Measurements from ENCODE around the gene WARS2.

Gene WARS2

GRCh38 chr1:119083980-119084379, 56.5 kb downstream of the WARS2 start:
- no peak for TF ChIP-seq GATA1 (IDR thresholded peaks at IDR 0.05; ENCODE audit: low read depth, low read length)
- TF ChIP-seq POLR2A (IDR thresholded peaks at IDR 0.05; ENCODE audit: low read length): no peak

GRCh38 chr1:119083479-119083878, 57.0 kb downstream of the WARS2 start:
- DNase-seq: peak in 1 of 2 experiments; percentile 9
- TF ChIP-seq GATA1 (IDR thresholded peaks at IDR 0.05; ENCODE audit: low read depth, low read length) (no peak), POLR2A (IDR thresholded peaks at IDR 0.05; ENCODE audit: low read length) (no peak)

More at GRCh38 chr1:119083980-119084379, 56.5 kb downstream of the WARS2 start:
- DNase-seq: no peak

DNA sequence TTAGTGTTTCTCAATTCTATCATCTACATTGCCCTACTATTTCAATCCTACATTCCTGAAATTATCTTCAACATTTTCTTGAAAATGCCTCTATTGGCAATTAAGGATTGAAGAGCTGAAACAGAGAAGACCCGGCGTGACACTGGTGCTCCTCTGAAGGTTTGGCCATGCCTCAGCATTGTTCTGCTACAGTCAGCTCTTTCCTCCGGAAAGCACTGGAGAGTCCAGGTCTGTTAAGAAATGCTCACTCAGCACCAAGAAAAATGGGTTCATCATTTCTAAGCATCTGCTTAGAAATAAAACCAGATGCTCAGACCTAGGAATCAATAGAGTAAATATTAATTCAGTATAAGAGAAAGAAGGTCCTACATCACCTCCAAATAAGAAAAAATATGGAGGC, 58.8 kb downstream of the WARS2 start:
- TF ChIP-seq POLR2A (IDR thresholded peaks at IDR 0.05; ENCODE audit: low read length): no peak
- TF ChIP-seq GATA1 (IDR thresholded peaks at IDR 0.05; ENCODE audit: low read depth, low read length): no peak

DNA sequence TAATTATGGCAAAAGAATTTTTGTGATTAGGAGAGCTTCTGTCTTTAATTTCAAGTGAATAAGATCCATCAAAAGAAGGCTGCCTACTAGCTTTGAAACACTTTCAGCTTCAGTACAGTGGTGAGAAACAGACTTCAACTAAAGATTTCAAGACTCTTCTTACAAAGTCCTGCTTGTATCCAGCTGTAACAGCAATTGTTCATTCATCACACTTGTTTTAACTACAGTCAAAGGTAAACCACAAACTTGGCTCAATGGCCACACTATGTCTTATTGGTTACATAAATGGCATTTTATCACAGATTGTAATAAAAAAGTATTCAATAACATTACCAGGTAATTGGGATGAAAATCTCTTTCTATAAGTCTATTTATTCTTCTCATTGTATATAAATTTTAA, 59.2 kb downstream of the WARS2 start:
- no peak for DNase-seq

More for the DNA sequence above, 58.8 kb downstream of the WARS2 start:
- DNase-seq: no peak

DNA sequence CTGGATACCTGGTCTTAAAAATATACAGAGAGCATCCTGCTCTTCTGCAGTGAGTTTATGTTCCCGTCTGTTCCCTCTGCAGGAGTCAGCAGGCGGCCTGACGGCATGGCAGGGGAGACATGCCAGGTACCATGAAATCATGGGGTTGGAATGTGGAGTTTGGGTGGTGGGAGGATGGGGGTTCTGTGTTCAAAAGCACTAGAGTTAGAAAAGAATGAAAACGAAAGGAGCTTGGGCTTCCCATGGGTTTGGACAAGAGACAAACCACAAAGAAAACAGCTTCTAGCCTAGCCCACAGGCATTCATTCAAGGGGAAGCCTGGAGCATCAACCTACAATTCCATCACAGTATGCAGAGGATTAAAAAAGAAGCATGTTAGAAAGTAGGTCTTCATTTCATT, 59.9 kb downstream of the WARS2 start:
- DNase-seq: no peak
- TF ChIP-seq GATA1 (IDR thresholded peaks at IDR 0.05; ENCODE audit: low read depth, low read length) (no peak), POLR2A (IDR thresholded peaks at IDR 0.05; ENCODE audit: low read length) (no peak)

More for the DNA sequence above, 59.2 kb downstream of the WARS2 start:
- no peak for TF ChIP-seq GATA1 (IDR thresholded peaks at IDR 0.05; ENCODE audit: low read depth, low read length)
- TF ChIP-seq POLR2A (IDR thresholded peaks at IDR 0.05; ENCODE audit: low read length): no peak

DNA sequence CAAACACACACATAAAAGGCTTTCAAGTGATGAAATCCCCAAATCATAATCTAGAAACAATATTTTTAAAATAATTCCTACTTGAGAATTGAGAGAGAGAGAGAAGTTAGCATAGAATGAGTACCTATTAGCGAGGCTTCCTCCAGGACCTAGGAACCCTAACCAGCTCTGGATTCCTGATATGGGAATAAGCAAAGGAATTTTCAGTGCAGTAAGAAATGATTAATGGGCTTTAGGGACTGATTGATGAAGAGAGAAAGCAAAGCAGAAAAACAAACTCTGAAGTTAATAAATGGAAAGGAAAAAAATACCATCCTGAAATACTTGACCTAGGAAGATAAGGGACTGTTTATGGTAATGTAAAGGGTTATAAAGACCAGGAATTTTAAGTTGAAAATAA, 60.6 kb downstream of the WARS2 start:
- TF ChIP-seq POLR2A (IDR thresholded peaks at IDR 0.05; ENCODE audit: low read length) (no peak), GATA1 (IDR thresholded peaks at IDR 0.05; ENCODE audit: low read depth, low read length) (no peak)
- DNase-seq: no peak

- no peak for DNase-seq
- no peak for TF ChIP-seq GATA1 (IDR thresholded peaks at IDR 0.05; ENCODE audit: low read depth, low read length)
- no peak for TF ChIP-seq POLR2A (IDR thresholded peaks at IDR 0.05; ENCODE audit: low read length)
Measured at GRCh38 chr1:119075614-119076013, 64.8 kb downstream of the WARS2 start.

- TF ChIP-seq GATA1 (IDR thresholded peaks at IDR 0.05; ENCODE audit: low read depth, low read length) (no peak), POLR2A (IDR thresholded peaks at IDR 0.05; ENCODE audit: low read length) (no peak)
- DNase-seq: no peak
Measured at GRCh38 chr1:119071321-119071720, 69.1 kb downstream of the WARS2 start.

DNA sequence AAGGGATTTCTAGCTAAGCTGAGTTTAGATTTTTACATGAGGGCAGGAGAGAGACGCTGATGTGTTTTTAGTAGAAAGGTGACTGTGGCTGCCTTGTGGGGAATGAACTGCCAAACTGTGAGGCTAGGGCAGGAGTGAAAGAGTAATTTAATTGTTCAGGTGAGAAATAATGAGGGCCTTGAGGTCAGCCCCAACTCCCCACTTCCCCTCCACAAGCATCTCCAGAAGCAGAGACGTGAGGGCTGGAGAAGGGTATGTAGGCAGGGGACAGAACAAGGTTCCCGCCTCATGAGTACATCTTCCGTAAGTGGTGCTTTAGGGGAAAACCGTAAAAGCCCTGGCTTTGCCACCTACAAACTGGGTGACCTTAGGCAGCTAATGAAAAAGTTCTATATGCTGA, 70.8 kb downstream of the WARS2 start:
- DNase-seq: no peak
- TF ChIP-seq POLR2A (IDR thresholded peaks at IDR 0.05; ENCODE audit: low read length): no peak
- TF ChIP-seq GATA1 (IDR thresholded peaks at IDR 0.05; ENCODE audit: low read depth, low read length): no peak

- TF ChIP-seq POLR2A (IDR thresholded peaks at IDR 0.05; ENCODE audit: low read length): no peak
- no peak for TF ChIP-seq GATA1 (IDR thresholded peaks at IDR 0.05; ENCODE audit: low read depth, low read length)
- peak; percentile 1 to 21 for DNase-seq
Measured at GRCh38 chr1:119068427-119068826, 72.0 kb downstream of the WARS2 start.

- TF ChIP-seq POLR2A (IDR thresholded peaks at IDR 0.05; ENCODE audit: low read length) (no peak), GATA1 (IDR thresholded peaks at IDR 0.05; ENCODE audit: low read depth, low read length) (no peak)
- no peak for DNase-seq
Measured at GRCh38 chr1:119061700-119062099, 78.8 kb downstream of the WARS2 start.

DNA sequence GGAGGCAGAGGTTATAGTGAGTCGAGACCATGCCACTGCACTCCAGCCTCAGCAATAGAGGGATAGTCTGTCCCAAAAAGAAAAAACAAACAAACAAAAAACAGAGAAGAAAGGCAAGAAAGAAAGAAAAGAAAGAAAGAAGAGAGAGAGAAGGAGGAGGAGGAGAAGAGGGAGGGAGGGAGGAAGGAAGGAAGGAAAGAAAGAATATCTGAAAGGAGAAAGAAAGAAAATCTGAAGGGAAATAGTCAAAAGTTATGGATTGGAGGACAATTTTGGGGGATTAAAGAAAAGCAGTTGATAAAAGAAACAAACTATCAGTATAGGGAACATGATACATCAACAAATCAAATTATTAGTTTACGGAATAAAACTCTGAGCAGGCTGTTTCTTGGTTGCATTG, 84.9 kb downstream of the WARS2 start:
- DNase-seq: no peak
- TF ChIP-seq GATA1 (IDR thresholded peaks at IDR 0.05; ENCODE audit: low read depth, low read length) (no peak), POLR2A (IDR thresholded peaks at IDR 0.05; ENCODE audit: low read length) (no peak)

DNA sequence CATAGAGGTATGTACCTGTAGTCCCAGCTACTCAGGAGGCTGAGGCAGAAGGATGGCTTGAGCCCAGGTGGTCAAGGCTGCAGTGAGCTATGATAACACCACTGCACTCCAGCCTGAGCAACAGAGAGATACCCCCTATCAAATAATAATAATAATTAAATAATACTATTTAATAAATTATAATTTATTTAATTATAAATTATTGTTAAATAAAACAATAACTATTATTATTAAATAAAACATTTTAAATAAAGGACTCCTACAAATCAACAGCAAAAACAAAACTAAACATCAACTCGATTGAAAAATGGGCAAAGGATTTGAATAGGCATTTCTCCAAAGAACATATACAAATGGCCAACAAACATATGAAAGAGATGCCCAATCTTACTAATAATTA, 86.5 kb downstream of the WARS2 start:
- DNase-seq: no peak
- TF ChIP-seq POLR2A (IDR thresholded peaks at IDR 0.05; ENCODE audit: low read length) (no peak), GATA1 (IDR thresholded peaks at IDR 0.05; ENCODE audit: low read depth, low read length) (no peak)

DNA sequence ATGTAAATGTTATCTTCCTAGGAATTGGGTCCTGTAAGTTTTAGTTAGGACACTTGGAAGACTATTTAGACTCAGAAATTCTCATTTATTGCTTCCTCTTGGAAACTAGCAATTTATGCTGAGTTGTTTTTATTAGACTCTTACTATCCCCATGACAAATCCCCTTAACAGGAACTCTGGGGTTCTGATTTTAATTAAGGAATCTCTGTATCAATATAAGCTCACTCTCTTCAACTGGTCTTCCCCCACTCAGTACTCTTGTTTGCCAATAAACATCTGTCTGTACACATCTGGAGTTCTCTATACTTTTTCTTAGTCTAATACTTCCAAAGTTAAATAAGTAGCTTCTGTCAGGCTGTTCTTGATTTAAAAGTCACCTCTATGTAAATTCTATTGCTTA, 88.2 kb downstream of the WARS2 start:
- no peak for DNase-seq
- TF ChIP-seq GATA1 (IDR thresholded peaks at IDR 0.05; ENCODE audit: low read depth, low read length) (no peak), POLR2A (IDR thresholded peaks at IDR 0.05; ENCODE audit: low read length) (no peak)

DNA sequence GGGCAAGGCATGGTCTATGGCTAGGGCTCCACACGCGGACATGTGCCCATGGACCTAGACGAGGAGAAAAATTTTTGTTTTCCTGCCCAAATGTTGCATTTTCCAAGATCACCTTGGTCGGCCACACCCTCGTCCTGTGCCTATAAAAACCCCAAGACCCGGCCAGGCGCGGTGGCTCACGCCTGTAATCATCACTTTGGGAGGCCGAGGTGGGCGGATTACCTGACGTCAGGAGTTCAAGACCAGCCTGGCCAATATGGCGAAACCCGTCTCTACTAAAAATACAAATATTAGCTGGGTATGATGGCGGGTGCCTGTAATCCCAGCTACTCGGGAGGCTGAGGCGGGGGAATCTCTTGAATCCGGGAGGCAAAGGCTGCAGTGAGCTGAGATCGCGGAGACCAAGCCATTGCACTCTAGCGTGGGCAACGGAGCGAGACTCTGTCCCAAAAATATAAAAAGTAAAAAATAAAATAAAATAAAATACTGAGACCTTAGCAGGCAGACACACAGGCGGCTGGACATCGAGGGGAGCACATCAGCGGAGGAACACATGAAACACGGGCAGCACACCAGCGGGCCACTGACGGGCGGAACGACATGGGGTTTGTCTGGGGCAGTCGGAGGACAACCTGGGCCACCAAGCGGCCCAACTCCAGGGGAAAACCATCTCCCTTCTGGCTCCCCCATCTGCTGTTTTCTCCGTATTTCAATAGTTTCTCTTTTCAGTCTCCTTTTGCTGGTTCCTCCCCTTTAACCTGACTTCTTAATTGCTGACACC, 91.6 kb downstream of the WARS2 start:
- DNase-seq: no peak
- TF ChIP-seq GATA1 (IDR thresholded peaks at IDR 0.05; ENCODE audit: low read depth, low read length) (no peak), POLR2A (IDR thresholded peaks at IDR 0.05; ENCODE audit: low read length) (no peak)

All from erythroblast (primary cell).